Measurements from ENCODE around the gene ASIC2. TPM values are rescaled to one million over a fixed set of nuclear protein-coding genes. Genes with fewer than 3 reads are reported as not detected.

ASIC2 gene
- total RNA-seq, 1 experiment from 2014 or later = not detected

DNA sequence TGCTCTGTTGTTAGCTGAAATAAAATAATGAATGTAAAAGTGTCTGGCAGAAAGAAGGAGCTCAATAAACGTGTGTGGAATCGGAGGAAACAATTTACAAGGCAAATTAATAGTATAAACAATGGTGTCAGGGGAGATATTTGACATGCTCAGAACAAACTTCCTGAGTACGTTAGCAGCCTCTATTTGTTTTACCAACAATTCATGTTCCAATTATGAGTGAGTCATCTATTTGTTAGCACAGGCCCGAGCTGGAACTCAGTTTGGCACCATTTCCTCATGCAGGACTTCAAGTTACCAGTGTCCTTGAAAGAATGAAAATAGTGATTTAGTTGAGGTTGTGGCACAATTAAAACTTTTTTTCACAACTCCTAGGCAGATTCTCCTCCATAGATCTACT is 9.1 kb downstream of the ASIC2 start:
- Mint-ChIP-seq H3K4me1 (ENCODE audit: low read depth, unreplicated experiment) (no peaks in the 10 kb centered on the region), H3K27me3 (ENCODE audit: insufficient read depth, unreplicated experiment) (peaks cover 12% of the 10 kb centered on the region), H3K4me3 (ENCODE audit: unreplicated experiment) (no peak overlapping the region), H3K9me3 (ENCODE audit: unreplicated experiment) (no peaks in the 10 kb centered on the region), H3K36me3 (ENCODE audit: insufficient read depth, unreplicated experiment) (no peaks in the 10 kb centered on the region), H3K27ac (ENCODE audit: unreplicated experiment) (no peak overlapping the region)
- DNase-seq = no peak
- H3K9me3 ChIP-seq = no peaks in the 10 kb centered on the region
- no peaks in the 10 kb centered on the region for H3K36me3 ChIP-seq (ENCODE audit: control insufficient read depth, insufficient read depth, low read length)
- ChIA-PET POLR2A (no interaction called here), CTCF (no interaction called here)
- H3K4me3 ChIP-seq (ENCODE audit: low read depth, low read length) = no peak overlapping the region
- peaks cover 1% of the 10 kb centered on the region; the same call in 1 of the 2 replicates for H3K27me3 ChIP-seq (replicated peaks; ENCODE audit: control insufficient read depth, insufficient read depth, low read length)
- intact Hi-C loops (cut with micrococcal nuclease; ENCODE audit: unreplicated experiment) = loop anchor here (10.0 kb wide), 1 partner anchor 101 kb away; no protein-coding TSS in a partner anchor
- H3K4me1 ChIP-seq = no peaks in the 10 kb centered on the region
- TF ChIP-seq, protein P1, sequence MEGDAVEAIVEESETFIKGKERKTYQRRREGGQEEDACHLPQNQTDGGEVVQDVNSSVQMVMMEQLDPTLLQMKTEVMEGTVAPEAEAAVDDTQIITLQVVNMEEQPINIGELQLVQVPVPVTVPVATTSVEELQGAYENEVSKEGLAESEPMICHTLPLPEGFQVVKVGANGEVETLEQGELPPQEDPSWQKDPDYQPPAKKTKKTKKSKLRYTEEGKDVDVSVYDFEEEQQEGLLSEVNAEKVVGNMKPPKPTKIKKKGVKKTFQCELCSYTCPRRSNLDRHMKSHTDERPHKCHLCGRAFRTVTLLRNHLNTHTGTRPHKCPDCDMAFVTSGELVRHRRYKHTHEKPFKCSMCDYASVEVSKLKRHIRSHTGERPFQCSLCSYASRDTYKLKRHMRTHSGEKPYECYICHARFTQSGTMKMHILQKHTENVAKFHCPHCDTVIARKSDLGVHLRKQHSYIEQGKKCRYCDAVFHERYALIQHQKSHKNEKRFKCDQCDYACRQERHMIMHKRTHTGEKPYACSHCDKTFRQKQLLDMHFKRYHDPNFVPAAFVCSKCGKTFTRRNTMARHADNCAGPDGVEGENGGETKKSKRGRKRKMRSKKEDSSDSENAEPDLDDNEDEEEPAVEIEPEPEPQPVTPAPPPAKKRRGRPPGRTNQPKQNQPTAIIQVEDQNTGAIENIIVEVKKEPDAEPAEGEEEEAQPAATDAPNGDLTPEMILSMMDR (IDR thresholded peaks at IDR 0.05; ENCODE audit: insufficient read depth in 1 of 2, low read depth in 1 of 2, low read length in 1 of 2, severe bottlenecking in 1 of 2, unreplicated experiment in 1 of 2) = no peak
- no TSS peak for BruUV-seq (replicated peaks)

DNA sequence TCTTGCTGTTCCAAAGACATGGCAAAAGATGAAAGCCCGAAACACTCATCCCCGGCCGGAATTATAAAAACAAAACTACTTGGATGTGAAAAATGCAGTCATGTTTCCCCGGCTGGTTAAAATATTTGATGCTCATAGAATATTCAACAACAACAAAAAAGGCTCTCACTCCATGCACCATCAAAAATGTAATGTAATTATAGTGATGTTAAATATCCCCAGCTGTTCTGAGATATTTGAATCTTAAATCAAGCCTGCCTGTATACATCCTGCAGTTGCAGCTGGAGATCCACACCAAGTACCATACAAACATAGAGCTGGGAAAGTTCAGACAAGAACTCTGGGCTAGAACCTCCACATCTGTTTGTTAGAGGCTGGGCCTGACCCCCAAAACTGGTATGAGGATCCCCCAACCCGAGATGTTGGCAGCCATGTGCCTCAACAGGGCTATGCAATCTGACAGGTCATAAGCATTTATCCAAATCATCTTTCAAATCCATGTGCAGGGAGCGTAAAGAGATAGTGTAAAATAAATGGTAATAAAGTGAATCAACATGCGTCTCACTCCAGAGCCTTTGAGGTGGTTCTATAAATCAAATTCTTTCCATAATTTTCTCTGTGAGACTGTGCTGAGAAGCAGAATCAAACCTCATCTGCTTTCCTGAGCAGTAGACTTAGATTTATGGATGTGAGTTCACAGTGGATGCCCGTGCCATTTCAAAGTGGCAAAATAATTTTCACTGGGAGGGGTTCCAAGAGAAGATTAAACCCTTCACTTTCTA is 12.7 kb downstream of the ASIC2 start:
- H3K4me1 ChIP-seq = peaks cover 13% of the 10 kb centered on the region; the same call in 1 of the 2 replicates
- no peaks in the 10 kb centered on the region; the same call in 1 of the 2 replicates for H3K27me3 ChIP-seq (replicated peaks; ENCODE audit: control insufficient read depth, insufficient read depth, low read length)
- BruUV-seq (replicated peaks) = no TSS peak
- ChIA-PET POLR2A (no interaction called here), CTCF (no interaction called here)
- Mint-ChIP-seq H3K4me1 (ENCODE audit: low read depth, unreplicated experiment) (no peaks in the 10 kb centered on the region), H3K9me3 (ENCODE audit: unreplicated experiment) (no peaks in the 10 kb centered on the region), H3K27me3 (ENCODE audit: insufficient read depth, unreplicated experiment) (peaks cover 2% of the 10 kb centered on the region), H3K4me3 (ENCODE audit: unreplicated experiment) (no peak overlapping the region), H3K27ac (ENCODE audit: unreplicated experiment) (no peak overlapping the region), H3K36me3 (ENCODE audit: insufficient read depth, unreplicated experiment) (no peaks in the 10 kb centered on the region)
- no peak for DNase-seq
- intact Hi-C loops (cut with micrococcal nuclease; ENCODE audit: unreplicated experiment) = loop anchor here (10.0 kb wide), 1 partner anchor 104 kb away; no protein-coding TSS in a partner anchor
- H3K9me3 ChIP-seq = no peaks in the 10 kb centered on the region
- H3K36me3 ChIP-seq (ENCODE audit: control insufficient read depth, insufficient read depth, low read length) = no peaks in the 10 kb centered on the region
- TF ChIP-seq, protein P1 (IDR thresholded peaks at IDR 0.05; ENCODE audit: insufficient read depth in 1 of 2, low read depth in 1 of 2, low read length in 1 of 2, severe bottlenecking in 1 of 2, unreplicated experiment in 1 of 2) = no peak
- no peak overlapping the region for H3K4me3 ChIP-seq (ENCODE audit: low read depth, low read length)

DNA sequence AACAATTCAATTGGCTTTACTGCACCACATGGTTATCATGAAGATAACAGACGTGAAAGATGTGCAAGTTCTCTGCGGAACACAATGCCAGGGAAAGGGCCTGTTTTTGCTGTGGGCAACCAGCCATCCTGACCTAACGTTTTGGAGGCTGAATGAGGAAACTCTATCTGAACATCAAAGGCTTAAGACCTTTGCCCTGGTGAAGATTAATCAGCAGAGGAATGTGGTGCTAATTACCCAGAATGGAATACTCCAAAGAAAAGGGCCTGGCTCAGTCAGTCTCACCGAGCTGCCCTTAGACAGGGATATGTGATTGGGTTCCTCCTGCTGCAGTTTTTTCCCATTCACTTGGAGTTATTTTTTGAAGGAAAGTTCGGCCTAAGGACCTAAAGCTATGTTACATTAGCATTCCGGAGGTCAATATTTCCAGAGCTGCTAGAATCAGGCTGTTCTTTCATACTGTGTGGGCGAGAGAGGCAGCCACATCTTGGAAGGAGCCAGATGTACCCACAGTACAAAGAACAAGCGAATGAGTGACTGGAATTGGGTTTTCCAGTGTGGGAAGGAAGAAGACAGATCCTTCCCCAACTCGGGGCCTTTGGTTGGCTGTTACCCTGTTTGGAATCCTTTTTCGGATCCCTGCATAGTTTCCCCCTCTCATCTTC is 15.5 kb downstream of the ASIC2 start:
- Histone ChIP-seq H3K36me3 (ENCODE audit: control insufficient read depth, insufficient read depth, low read length) (no peaks in the 10 kb centered on the region), H3K4me1 (peaks cover 13% of the 10 kb centered on the region; the same call in 1 of the 2 replicates), H3K27me3 (replicated peaks; ENCODE audit: control insufficient read depth, insufficient read depth, low read length) (no peaks in the 10 kb centered on the region), H3K4me3 (ENCODE audit: low read depth, low read length) (no peak overlapping the region), H3K9me3 (no peaks in the 10 kb centered on the region)
- Mint-ChIP-seq H3K4me3 (ENCODE audit: unreplicated experiment) (no peak overlapping the region), H3K9me3 (ENCODE audit: unreplicated experiment) (no peaks in the 10 kb centered on the region), H3K4me1 (ENCODE audit: low read depth, unreplicated experiment) (no peaks in the 10 kb centered on the region), H3K36me3 (ENCODE audit: insufficient read depth, unreplicated experiment) (no peaks in the 10 kb centered on the region), H3K27me3 (ENCODE audit: insufficient read depth, unreplicated experiment) (no peaks in the 10 kb centered on the region), H3K27ac (ENCODE audit: unreplicated experiment) (no peak overlapping the region)
- ChIA-PET CTCF (no interaction called here), POLR2A (no interaction called here)
- no TSS peak for BruUV-seq (replicated peaks)
- intact Hi-C loops (cut with micrococcal nuclease; ENCODE audit: unreplicated experiment) = no loop called here
- TF ChIP-seq, protein P1 (IDR thresholded peaks at IDR 0.05; ENCODE audit: insufficient read depth in 1 of 2, low read depth in 1 of 2, low read length in 1 of 2, severe bottlenecking in 1 of 2, unreplicated experiment in 1 of 2) = no peak
- DNase-seq = peak in 1 of 2 experiments; percentile 21

Measured in Caco-2 (cell line).